Naive thymus-derived CD4-positive, alpha-beta T cell (primary cell): ENCODE results near the gene SEZ6L. TPM values are rescaled to one million over a fixed set of nuclear protein-coding genes. Genes with fewer than 3 reads are reported as not detected.

Experiments
- ATAC-seq: fragments of 150-1000 bp; cut with Tn5 transposase; 2 replicates; pipeline ENCODE4 v1.10.0; 2021; ENCODE audit warnings: mild to moderate bottlenecking, moderate library complexity
- CTCF ChIA-PET: fragments of 350-600 bp; sonication (Branson Sonifier 250); formaldehyde crosslinking; loops from one replicate; lab custom pipeline; 2021; ENCODE audit warnings: antibody characterized with exemption; lab: Charles Lee
- POLR2A ChIA-PET: fragments of 350-600 bp; sonication (Branson Sonifier 250); formaldehyde crosslinking; loops from one replicate; lab custom pipeline; 2021; ENCODE audit warnings: antibody characterized with exemption, inconsistent platforms; lab: Charles Lee
- DNase-seq, 9 donors: peaks; one replicate each; pipeline versions ENCODE4 v3.0.0 to v3.0.0-alpha.2; 2020 to 2022; ENCODE audit warnings: mixed read lengths in 1 of 9
- H3K27ac ChIP-seq: one replicate; pipeline ENCODE4 v1.7.0; 2013; ENCODE audit warnings: mild to moderate bottlenecking, low read depth, low read length, moderate library complexity
- H3K27me3 ChIP-seq, 2 donors: one replicate each; pipeline ENCODE4 v1.7.0; 2013; ENCODE audit warnings: low read length in 2 of 2, mild to moderate bottlenecking in 2 of 2, moderate library complexity in 2 of 2; ENCODE audit not compliant: control insufficient read depth in 2 of 2, insufficient read depth in 2 of 2
- H3K36me3 ChIP-seq, 3 experiments: 1 replicate in 2 of 3; 2 replicates in 1 of 3; pipeline ENCODE4 v1.7.0; 2013; ENCODE audit warnings: low read length in 3 of 3, mild to moderate bottlenecking in 3 of 3, moderate library complexity in 1 of 3; ENCODE audit not compliant: insufficient read depth in 3 of 3, control insufficient read depth in 2 of 3
- H3K4me1 ChIP-seq, 2 donors: one replicate each; pipeline ENCODE4 v1.7.0; 2013; ENCODE audit warnings: low read length in 2 of 2, mild to moderate bottlenecking in 2 of 2, moderate library complexity in 1 of 2; ENCODE audit not compliant: control insufficient read depth in 2 of 2, insufficient read depth in 2 of 2
- H3K4me3 ChIP-seq: 2 replicates; pipeline ENCODE4 v1.7.0; 2013; ENCODE audit warnings: mild to moderate bottlenecking, low read length
- H3K9me3 ChIP-seq, 3 experiments: 1 replicate in 2 of 3; 2 replicates in 1 of 3; pipeline ENCODE4 v1.7.0; 2013; ENCODE audit warnings: low read length in 3 of 3; ENCODE audit not compliant: control insufficient read depth in 2 of 3
- H3K27ac Mint-ChIP-seq, 9 donors: one replicate each; pipeline ENCODE4 v1.8.0; 2020 to 2022; ENCODE audit warnings: mixed read lengths in 9 of 9, mild to moderate bottlenecking in 8 of 9, moderate library complexity in 5 of 9, inconsistent platforms in 2 of 9
- H3K27me3 Mint-ChIP-seq, 5 donors: one replicate each; pipeline ENCODE4 v1.8.0; 2021 to 2022; ENCODE audit warnings: mixed read lengths in 5 of 5, mild to moderate bottlenecking in 1 of 5
- H3K36me3 Mint-ChIP-seq, 5 donors: one replicate each; pipeline ENCODE4 v1.8.0; 2020 to 2022; ENCODE audit warnings: mixed read lengths in 5 of 5, mild to moderate bottlenecking in 3 of 5, inconsistent platforms in 1 of 5
- H3K4me1 Mint-ChIP-seq, 7 donors: one replicate each; pipeline ENCODE4 v1.8.0; 2020 to 2022; ENCODE audit warnings: mixed read lengths in 7 of 7, mild to moderate bottlenecking in 3 of 7, inconsistent platforms in 1 of 7
- H3K4me3 Mint-ChIP-seq, 10 donors: one replicate each; pipeline ENCODE4 v1.8.0; 2020 to 2022; ENCODE audit warnings: mild to moderate bottlenecking in 10 of 10, mixed read lengths in 10 of 10, moderate library complexity in 6 of 10, inconsistent platforms in 2 of 10
- H3K9me3 Mint-ChIP-seq, 11 donors: one replicate each; pipeline ENCODE4 v1.8.0; 2020 to 2022; ENCODE audit warnings: mixed read lengths in 11 of 11, mild to moderate bottlenecking in 4 of 11, inconsistent platforms in 1 of 11, moderate library complexity in 1 of 11
- intact Hi-C, 2 donors: fragments of 100-400 bp; cut with micrococcal nuclease; formaldehyde crosslinking; loops; one replicate each; pipeline ENCODE4 v1.15.1; 2023
- polyA plus RNA-seq, 2 donors: library from polyadenylated mRNA; unstranded; fragments of 300-500 nt; fragmentation: Illumina TruSeq; gene quantifications; one replicate each; pipeline ENCODE4 v1.2.3, GENCODE V29; 2021
- total RNA-seq, 6 experiments: library from RNA in 5 of 6; stranded (reverse) in 5 of 6; gene quantifications; 1 replicate in 5 of 6; 2 replicates in 1 of 6; pipeline ENCODE4 v1.2.3 and lab custom pipeline; 2021 to 2026

SEZ6L gene
- total and polyA plus RNA-seq, 7 experiments from 2014 or later: 0.16 to 1.4 TPM; not detected in 5

GRCh38 chr22:26410386-26410785, 241.1 kb downstream of the SEZ6L start:
- POLR2A ChIA-PET: interaction anchor here (0.7 to 0.8 kb wide), 2 partner anchors 18 to 76 kb away, joined by 3 read pairs; no protein-coding TSS in a partner anchor
- no peak overlapping the region for H3K27ac Mint-ChIP-seq
- CTCF ChIA-PET: no interaction called here

GRCh38 chr22:26414347-26414746, 245.1 kb downstream of the SEZ6L start:
- no peaks in the 10 kb centered on the region for H3K36me3 ChIP-seq
- H3K4me3 Mint-ChIP-seq: no peak overlapping the region
- no peak overlapping the region for H3K27ac Mint-ChIP-seq
- ATAC-seq (no peak), DNase-seq (no peak)
- H3K27me3 ChIP-seq: no peaks in the 10 kb centered on the region
- H3K4me1 Mint-ChIP-seq: peaks cover 0 to 2% (median 0%) of the 10 kb centered on the region in 7 donors
- H3K27ac ChIP-seq: no peak overlapping the region
- no peaks in the 10 kb centered on the region for H3K4me1 ChIP-seq
- H3K27me3 Mint-ChIP-seq: peaks cover 0 to 36% (median 4%) of the 10 kb centered on the region in 5 donors
- POLR2A ChIA-PET: no interaction called here
- H3K4me3 ChIP-seq: no peak overlapping the region
- no peaks in the 10 kb centered on the region for H3K9me3 ChIP-seq
- intact Hi-C loops: no loop called here
- CTCF ChIA-PET: no interaction called here
- no peaks in the 10 kb centered on the region for H3K36me3 Mint-ChIP-seq
- peaks cover 0 to 3% (median 0%) of the 10 kb centered on the region in 11 donors for H3K9me3 Mint-ChIP-seq

More at GRCh38 chr22:26410386-26410785, 241.1 kb downstream of the SEZ6L start:
- no peaks in the 10 kb centered on the region for H3K4me1 ChIP-seq
- DNase-seq (no peak), ATAC-seq (no peak)
- H3K27ac ChIP-seq: no peak overlapping the region
- Mint-ChIP-seq H3K36me3 (no peaks in the 10 kb centered on the region), H3K9me3 (no peaks in the 10 kb centered on the region), H3K4me3 (no peak overlapping the region), H3K27me3 (peaks cover 0 to 18% (median 5%) of the 10 kb centered on the region in 5 donors), H3K4me1 (no peaks in the 10 kb centered on the region)
- H3K36me3 ChIP-seq: no peaks in the 10 kb centered on the region
- H3K27me3 ChIP-seq: no peaks in the 10 kb centered on the region
- no peak overlapping the region for H3K4me3 ChIP-seq
- no peaks in the 10 kb centered on the region for H3K9me3 ChIP-seq
- intact Hi-C loops: no loop called here

GRCh38 chr22:26416256-26416655, 247.0 kb downstream of the SEZ6L start:
- Mint-ChIP-seq H3K4me3 (no peak overlapping the region), H3K36me3 (no peaks in the 10 kb centered on the region), H3K4me1 (peaks cover 0 to 2% (median 0%) of the 10 kb centered on the region in 7 donors), H3K27ac (no peak overlapping the region), H3K9me3 (peaks cover 0 to 6% (median 0%) of the 10 kb centered on the region in 11 donors), H3K27me3 (peaks cover 0 to 40% (median 4%) of the 10 kb centered on the region in 5 donors)
- no peaks in the 10 kb centered on the region for H3K4me1 ChIP-seq
- DNase-seq (no peak), ATAC-seq (no peak)
- intact Hi-C loops: no loop called here
- POLR2A ChIA-PET: no interaction called here
- no peaks in the 10 kb centered on the region for H3K27me3 ChIP-seq
- no peaks in the 10 kb centered on the region for H3K9me3 ChIP-seq
- H3K36me3 ChIP-seq: no peaks in the 10 kb centered on the region
- CTCF ChIA-PET: no interaction called here
- H3K27ac ChIP-seq: no peak overlapping the region
- no peak overlapping the region for H3K4me3 ChIP-seq

- no peaks in the 10 kb centered on the region for H3K27me3 ChIP-seq
- no peaks in the 10 kb centered on the region for H3K9me3 ChIP-seq
- ChIA-PET POLR2A (no interaction called here), CTCF (no interaction called here)
- peaks cover 0 to 2% (median 0%) of the 10 kb centered on the region in 7 donors for H3K4me1 Mint-ChIP-seq
- H3K4me1 ChIP-seq: no peaks in the 10 kb centered on the region
- H3K27ac ChIP-seq: no peak overlapping the region
- intact Hi-C loops: no loop called here
- peaks cover 0 to 45% (median 4%) of the 10 kb centered on the region in 5 donors for H3K27me3 Mint-ChIP-seq
- no peak overlapping the region for H3K27ac Mint-ChIP-seq
- peaks cover 0 to 6% (median 0%) of the 10 kb centered on the region in 11 donors for H3K9me3 Mint-ChIP-seq
- no peak overlapping the region for H3K4me3 Mint-ChIP-seq
- no peaks in the 10 kb centered on the region for H3K36me3 Mint-ChIP-seq
- DNase-seq (no peak), ATAC-seq (no peak)
- H3K36me3 ChIP-seq: no peaks in the 10 kb centered on the region
- no peak overlapping the region for H3K4me3 ChIP-seq
Observed at GRCh38 chr22:26416670-26417276, 247.5 kb downstream of the SEZ6L start.

- Mint-ChIP-seq H3K9me3 (peaks cover 0 to 6% (median 0%) of the 10 kb centered on the region in 11 donors), H3K4me3 (no peak overlapping the region), H3K4me1 (peaks cover 0 to 2% (median 0%) of the 10 kb centered on the region in 7 donors), H3K36me3 (no peaks in the 10 kb centered on the region), H3K27ac (no peak overlapping the region), H3K27me3 (peaks cover 0 to 50% (median 4%) of the 10 kb centered on the region in 5 donors)
- ChIA-PET CTCF (no interaction called here), POLR2A (no interaction called here)
- H3K36me3 ChIP-seq: no peaks in the 10 kb centered on the region
- no peaks in the 10 kb centered on the region for H3K9me3 ChIP-seq
- intact Hi-C loops: no loop called here
- no peak overlapping the region for H3K4me3 ChIP-seq
- H3K4me1 ChIP-seq: no peaks in the 10 kb centered on the region
- H3K27ac ChIP-seq: no peak overlapping the region
- no peak for ATAC-seq
- DNase-seq: no peak
- no peaks in the 10 kb centered on the region for H3K27me3 ChIP-seq
Observed at GRCh38 chr22:26417406-26417805, 248.1 kb downstream of the SEZ6L start.

- ChIA-PET POLR2A (no interaction called here), CTCF (no interaction called here)
- no peak overlapping the region for H3K4me3 Mint-ChIP-seq
- H3K4me1 Mint-ChIP-seq: peaks cover 0 to 2% (median 0%) of the 10 kb centered on the region in 7 donors
- intact Hi-C loops: no loop called here
- H3K27me3 Mint-ChIP-seq: peaks cover 0 to 54% (median 10%) of the 10 kb centered on the region in 5 donors
- H3K27ac Mint-ChIP-seq: no peak overlapping the region
- Histone ChIP-seq H3K9me3 (peaks cover 0 to 8% (median 5%) of the 10 kb centered on the region in 3 experiments), H3K4me3 (no peak overlapping the region), H3K36me3 (no peaks in the 10 kb centered on the region), H3K27me3 (no peaks in the 10 kb centered on the region), H3K27ac (no peak overlapping the region), H3K4me1 (no peaks in the 10 kb centered on the region)
- peaks cover 0 to 12% (median 8%) of the 10 kb centered on the region in 11 donors for H3K9me3 Mint-ChIP-seq
- ATAC-seq (no peak), DNase-seq (no peak)
- H3K36me3 Mint-ChIP-seq: peaks cover 0 to 5% (median 0%) of the 10 kb centered on the region in 5 donors
Observed at GRCh38 chr22:26418620-26419019, 249.4 kb downstream of the SEZ6L start.
